ENCODE data around the gene SMCO4.

DNA sequence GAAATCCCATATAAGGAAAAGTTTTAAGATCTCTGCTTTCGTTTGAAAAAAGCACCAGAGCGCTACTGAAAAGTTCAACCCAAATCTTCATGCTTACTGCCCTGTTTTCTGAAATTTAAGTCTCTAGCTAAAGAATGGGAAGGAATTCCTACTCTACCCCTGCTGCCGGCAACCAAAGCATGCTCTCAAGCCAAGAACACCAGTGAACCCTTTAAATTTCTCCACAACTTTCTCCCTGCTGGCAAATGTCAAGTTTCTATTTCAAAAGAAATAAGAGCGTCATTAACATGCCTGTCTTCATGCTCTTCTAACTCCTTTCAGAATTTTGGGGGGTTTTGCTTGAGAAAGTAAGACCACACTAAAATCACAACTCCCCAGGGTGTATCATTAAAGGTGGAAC lies 6.8 kb upstream of the SMCO4 start:
- TF ChIP-seq, protein P1, sequence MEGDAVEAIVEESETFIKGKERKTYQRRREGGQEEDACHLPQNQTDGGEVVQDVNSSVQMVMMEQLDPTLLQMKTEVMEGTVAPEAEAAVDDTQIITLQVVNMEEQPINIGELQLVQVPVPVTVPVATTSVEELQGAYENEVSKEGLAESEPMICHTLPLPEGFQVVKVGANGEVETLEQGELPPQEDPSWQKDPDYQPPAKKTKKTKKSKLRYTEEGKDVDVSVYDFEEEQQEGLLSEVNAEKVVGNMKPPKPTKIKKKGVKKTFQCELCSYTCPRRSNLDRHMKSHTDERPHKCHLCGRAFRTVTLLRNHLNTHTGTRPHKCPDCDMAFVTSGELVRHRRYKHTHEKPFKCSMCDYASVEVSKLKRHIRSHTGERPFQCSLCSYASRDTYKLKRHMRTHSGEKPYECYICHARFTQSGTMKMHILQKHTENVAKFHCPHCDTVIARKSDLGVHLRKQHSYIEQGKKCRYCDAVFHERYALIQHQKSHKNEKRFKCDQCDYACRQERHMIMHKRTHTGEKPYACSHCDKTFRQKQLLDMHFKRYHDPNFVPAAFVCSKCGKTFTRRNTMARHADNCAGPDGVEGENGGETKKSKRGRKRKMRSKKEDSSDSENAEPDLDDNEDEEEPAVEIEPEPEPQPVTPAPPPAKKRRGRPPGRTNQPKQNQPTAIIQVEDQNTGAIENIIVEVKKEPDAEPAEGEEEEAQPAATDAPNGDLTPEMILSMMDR (IDR thresholded peaks at IDR 0.05): no peak
- no peak for TF ChIP-seq EZH2 (IDR thresholded peaks at IDR 0.05; ENCODE audit: borderline replicate concordance, insufficient read depth, low read depth, low read length, poor library complexity, severe bottlenecking)
